ENCODE results near the gene PPP1R14C. TPM values are rescaled to one million over a fixed set of nuclear protein-coding genes. Genes with fewer than 3 reads are reported as not detected.

The PPP1R14C gene
- total and polyA plus RNA-seq, 10 of the 15 experiments (the other 5 are each of a cell fraction or from before 2014, with no cell fraction given) = 0.07 to 1.6 (median 0.13) TPM; not detected in 4

DNA sequence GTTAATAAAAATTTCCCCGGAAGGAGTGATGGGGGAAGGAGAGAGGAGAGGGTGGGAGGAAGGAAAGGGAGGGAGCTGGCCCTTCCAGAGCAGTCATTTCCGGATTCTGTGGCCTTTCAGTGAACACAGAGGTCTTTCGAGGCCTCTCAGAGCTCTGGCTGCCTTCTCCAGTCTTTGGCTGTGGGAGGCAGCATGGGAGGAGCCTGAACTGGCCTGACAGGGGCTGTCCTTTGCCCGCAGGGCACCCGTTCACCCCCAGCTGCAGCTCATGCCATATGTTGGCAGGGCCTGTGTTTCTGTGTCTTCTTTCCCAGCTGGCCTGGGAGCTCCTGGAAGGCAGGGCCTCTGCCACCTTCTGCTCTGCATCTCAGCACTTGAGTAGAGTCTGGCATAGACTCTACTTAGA is 95.5 kb downstream of the PPP1R14C start (continued):
- TF ChIP-seq, protein P1, sequence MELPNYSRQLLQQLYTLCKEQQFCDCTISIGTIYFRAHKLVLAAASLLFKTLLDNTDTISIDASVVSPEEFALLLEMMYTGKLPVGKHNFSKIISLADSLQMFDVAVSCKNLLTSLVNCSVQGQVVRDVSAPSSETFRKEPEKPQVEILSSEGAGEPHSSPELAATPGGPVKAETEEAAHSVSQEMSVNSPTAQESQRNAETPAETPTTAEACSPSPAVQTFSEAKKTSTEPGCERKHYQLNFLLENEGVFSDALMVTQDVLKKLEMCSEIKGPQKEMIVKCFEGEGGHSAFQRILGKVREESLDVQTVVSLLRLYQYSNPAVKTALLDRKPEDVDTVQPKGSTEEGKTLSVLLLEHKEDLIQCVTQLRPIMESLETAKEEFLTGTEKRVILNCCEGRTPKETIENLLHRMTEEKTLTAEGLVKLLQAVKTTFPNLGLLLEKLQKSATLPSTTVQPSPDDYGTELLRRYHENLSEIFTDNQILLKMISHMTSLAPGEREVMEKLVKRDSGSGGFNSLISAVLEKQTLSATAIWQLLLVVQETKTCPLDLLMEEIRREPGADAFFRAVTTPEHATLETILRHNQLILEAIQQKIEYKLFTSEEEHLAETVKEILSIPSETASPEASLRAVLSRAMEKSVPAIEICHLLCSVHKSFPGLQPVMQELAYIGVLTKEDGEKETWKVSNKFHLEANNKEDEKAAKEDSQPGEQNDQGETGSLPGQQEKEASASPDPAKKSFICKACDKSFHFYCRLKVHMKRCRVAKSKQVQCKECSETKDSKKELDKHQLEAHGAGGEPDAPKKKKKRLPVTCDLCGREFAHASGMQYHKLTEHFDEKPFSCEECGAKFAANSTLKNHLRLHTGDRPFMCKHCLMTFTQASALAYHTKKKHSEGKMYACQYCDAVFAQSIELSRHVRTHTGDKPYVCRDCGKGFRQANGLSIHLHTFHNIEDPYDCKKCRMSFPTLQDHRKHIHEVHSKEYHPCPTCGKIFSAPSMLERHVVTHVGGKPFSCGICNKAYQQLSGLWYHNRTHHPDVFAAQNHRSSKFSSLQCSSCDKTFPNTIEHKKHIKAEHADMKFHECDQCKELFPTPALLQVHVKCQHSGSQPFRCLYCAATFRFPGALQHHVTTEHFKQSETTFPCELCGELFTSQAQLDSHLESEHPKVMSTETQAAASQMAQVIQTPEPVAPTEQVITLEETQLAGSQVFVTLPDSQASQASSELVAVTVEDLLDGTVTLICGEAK (IDR thresholded peaks at IDR 0.05; ENCODE audit: borderline replicate concordance) = no peak
- TF ChIP-seq, protein P2, sequence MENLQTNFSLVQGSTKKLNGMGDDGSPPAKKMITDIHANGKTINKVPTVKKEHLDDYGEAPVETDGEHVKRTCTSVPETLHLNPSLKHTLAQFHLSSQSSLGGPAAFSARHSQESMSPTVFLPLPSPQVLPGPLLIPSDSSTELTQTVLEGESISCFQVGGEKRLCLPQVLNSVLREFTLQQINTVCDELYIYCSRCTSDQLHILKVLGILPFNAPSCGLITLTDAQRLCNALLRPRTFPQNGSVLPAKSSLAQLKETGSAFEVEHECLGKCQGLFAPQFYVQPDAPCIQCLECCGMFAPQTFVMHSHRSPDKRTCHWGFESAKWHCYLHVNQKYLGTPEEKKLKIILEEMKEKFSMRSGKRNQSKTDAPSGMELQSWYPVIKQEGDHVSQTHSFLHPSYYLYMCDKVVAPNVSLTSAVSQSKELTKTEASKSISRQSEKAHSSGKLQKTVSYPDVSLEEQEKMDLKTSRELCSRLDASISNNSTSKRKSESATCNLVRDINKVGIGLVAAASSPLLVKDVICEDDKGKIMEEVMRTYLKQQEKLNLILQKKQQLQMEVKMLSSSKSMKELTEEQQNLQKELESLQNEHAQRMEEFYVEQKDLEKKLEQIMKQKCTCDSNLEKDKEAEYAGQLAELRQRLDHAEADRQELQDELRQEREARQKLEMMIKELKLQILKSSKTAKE (IDR thresholded peaks at IDR 0.05; ENCODE audit: low read depth, poor library complexity, severe bottlenecking) = no peak
- TF ChIP-seq RAD51 (IDR thresholded peaks at IDR 0.05) = no peak

DNA sequence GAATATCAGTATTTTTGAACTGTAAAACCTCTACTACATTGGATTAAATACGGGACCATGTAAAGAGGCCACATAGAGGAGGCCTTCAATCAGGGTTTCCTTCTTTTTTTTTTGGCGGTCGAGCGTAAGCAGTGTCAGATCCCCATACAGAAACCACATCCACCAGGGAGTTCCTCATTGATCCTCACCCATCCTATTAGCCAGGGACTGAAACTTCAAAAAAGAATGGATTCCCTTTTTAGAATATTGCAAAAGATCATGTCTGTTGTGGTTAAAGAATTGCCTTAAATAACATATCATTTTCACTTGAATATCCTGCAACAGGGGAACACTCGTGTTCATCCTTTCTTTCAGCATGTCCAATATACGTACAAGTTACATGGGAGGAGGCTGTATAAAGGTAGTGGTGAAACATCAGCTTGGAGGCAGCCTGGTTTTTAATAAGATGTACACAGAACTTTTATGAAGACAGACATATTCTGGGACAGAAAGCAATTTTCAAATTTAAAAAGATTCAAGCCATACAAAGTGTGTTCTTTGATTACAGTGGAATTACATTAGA is 96.1 kb downstream of the PPP1R14C start:
- intact Hi-C loops (cut with micrococcal nuclease; ENCODE audit: unreplicated experiment) (no loop called here), in situ Hi-C loops (cut with MboI) (no loop called here)
- no peaks in the 10 kb centered on the region for H3K9me3 ChIP-seq (replicated peaks; ENCODE audit: control insufficient read depth, insufficient read depth, low read length)
- CTCF ChIA-PET = no interaction called here
- DNase-seq (ENCODE audit: low read depth, low spot score) = no peak
- H4K20me1 ChIP-seq (ENCODE audit: control insufficient read depth, insufficient read depth) = no peaks in the 10 kb centered on the region
- SMC1A ChIA-PET (ENCODE audit: uncharacterized antibody, unreplicated experiment) = no interaction called here
- no peak for FAIRE-seq
- H3K4me2 ChIP-seq (ENCODE audit: control insufficient read depth, insufficient read depth) = no peak overlapping the region
- WGBS (ENCODE audit: insufficient coverage, insufficient replicate concordance, low lambda C conversion rate, missing lambda C conversion rate) = 64% methylated on average over 6 of the region's 6 CpGs
- BruUV-seq (replicated peaks) = no TSS peak
- POLR2A ChIA-PET = no interaction called here
- no peaks in the 10 kb centered on the region for H3K4me1 ChIP-seq (ENCODE audit: control insufficient read depth, insufficient read depth, low read length)
- RAD21 ChIA-PET (ENCODE audit: unreplicated experiment) = no interaction called here
- H2AFZ ChIP-seq (ENCODE audit: control insufficient read depth, low read depth, low read length) = no peak overlapping the region
- no peak overlapping the region for H3K4me3 ChIP-seq
- H3K27ac ChIP-seq (ENCODE audit: control insufficient read depth, insufficient read depth) = no peak overlapping the region
- no peak overlapping the region for H3K9ac ChIP-seq (ENCODE audit: control insufficient read depth, insufficient read depth, low read length)
- H3K79me2 ChIP-seq (ENCODE audit: control insufficient read depth, insufficient read depth, low read length) = no peaks in the 10 kb centered on the region
- ATAC-seq = no peak
- no peaks in the 10 kb centered on the region for H3K36me3 ChIP-seq (ENCODE audit: control insufficient read depth in 2 of 2, insufficient read depth in 2 of 2, low read length in 1 of 2)
- peaks cover 0 to 2% of the 10 kb centered on the region in 2 experiments; a peak in 2 of 4 replicates for H3K27me3 ChIP-seq (replicated peaks in 1 of 2; ENCODE audit: control insufficient read depth in 2 of 2, insufficient read depth in 2 of 2, low read length in 1 of 2)
- TF ChIP-seq TCF3 (IDR thresholded peaks at IDR 0.05; ENCODE audit: borderline replicate concordance, insufficient read depth, low read depth, low read length) = no peak
- no peak for TF ChIP-seq ZNF24 (IDR thresholded peaks at IDR 0.05)
- no peak for TF ChIP-seq CEBPB (IDR thresholded peaks at IDR 0.05; ENCODE audit: borderline replicate concordance in 1 of 2, low read depth in 2 of 2, low read length in 2 of 2)
- TF ChIP-seq NR2F1 (conservative IDR thresholded peaks at IDR 0.05) = no peak
- TF ChIP-seq, protein P3, sequence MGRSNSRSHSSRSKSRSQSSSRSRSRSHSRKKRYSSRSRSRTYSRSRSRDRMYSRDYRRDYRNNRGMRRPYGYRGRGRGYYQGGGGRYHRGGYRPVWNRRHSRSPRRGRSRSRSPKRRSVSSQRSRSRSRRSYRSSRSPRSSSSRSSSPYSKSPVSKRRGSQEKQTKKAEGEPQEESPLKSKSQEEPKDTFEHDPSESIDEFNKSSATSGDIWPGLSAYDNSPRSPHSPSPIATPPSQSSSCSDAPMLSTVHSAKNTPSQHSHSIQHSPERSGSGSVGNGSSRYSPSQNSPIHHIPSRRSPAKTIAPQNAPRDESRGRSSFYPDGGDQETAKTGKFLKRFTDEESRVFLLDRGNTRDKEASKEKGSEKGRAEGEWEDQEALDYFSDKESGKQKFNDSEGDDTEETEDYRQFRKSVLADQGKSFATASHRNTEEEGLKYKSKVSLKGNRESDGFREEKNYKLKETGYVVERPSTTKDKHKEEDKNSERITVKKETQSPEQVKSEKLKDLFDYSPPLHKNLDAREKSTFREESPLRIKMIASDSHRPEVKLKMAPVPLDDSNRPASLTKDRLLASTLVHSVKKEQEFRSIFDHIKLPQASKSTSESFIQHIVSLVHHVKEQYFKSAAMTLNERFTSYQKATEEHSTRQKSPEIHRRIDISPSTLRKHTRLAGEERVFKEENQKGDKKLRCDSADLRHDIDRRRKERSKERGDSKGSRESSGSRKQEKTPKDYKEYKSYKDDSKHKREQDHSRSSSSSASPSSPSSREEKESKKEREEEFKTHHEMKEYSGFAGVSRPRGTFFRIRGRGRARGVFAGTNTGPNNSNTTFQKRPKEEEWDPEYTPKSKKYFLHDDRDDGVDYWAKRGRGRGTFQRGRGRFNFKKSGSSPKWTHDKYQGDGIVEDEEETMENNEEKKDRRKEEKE (IDR thresholded peaks at IDR 0.05) = no peak
- TF ChIP-seq PAX5 (IDR thresholded peaks at IDR 0.05; ENCODE audit: borderline replicate concordance, low read depth, low read length) = no peak
- TF ChIP-seq HDAC6 (IDR thresholded peaks at IDR 0.05; ENCODE audit: unreplicated experiment) = no peak
- TF ChIP-seq, protein P4, sequence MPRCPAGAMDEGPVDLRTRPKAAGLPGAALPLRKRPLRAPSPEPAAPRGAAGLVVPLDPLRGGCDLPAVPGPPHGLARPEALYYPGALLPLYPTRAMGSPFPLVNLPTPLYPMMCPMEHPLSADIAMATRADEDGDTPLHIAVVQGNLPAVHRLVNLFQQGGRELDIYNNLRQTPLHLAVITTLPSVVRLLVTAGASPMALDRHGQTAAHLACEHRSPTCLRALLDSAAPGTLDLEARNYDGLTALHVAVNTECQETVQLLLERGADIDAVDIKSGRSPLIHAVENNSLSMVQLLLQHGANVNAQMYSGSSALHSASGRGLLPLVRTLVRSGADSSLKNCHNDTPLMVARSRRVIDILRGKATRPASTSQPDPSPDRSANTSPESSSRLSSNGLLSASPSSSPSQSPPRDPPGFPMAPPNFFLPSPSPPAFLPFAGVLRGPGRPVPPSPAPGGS (IDR thresholded peaks at IDR 0.05; ENCODE audit: borderline replicate concordance, insufficient read depth, low read depth, low read length, poor library complexity, severe bottlenecking) = no peak

All from GM12878 (cell line).